CD4-positive, alpha-beta T cell treated with Interleukin-1 beta for 1 hour (primary cell): ENCODE results near the gene MAP3K20.
"Not testable (repeated sequence)": the region's sequence is repeated elsewhere in the genome, so short reads cannot be mapped to it uniquely, and the experiment has no call there.

ENCODE experiments used
- DNase-seq, 2 donors: peaks; one replicate each; pipeline ENCODE4 v3.0.0-alpha.2; 2020 to 2022

The MAP3K20 gene

DNA sequence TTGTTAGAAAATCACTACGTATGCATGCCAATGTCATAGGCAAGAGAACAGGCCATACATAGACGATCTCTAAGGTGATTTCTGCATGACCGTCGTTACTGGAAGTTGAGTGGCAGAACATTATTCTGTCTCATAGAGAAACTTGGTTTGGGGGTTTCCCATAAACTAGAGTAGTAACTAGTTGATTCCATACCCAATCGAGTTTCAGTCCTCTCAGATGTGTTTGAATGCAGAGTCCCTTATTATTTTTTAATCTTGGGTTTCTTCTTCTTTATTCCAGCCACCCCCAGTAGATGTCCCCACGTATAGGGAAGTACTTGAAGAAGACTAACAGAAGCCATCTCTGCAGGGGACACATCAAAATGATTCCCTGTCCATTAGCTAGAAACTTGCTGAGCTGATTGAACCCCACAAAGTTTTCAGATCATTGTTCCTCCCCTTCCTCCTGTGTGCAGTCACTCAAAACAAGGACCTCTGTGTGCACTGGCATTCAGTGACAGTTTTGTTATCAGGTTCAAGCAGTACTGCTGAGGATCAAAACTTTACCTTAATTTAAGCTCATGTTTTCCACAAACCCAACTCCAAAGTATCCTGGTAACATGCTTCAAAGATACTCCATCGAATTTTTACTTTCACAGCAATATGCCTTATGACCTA lies 210.6 kb downstream of the MAP3K20 start:
- peak in 1 of 2 donors; percentile 4 for DNase-seq

DNA sequence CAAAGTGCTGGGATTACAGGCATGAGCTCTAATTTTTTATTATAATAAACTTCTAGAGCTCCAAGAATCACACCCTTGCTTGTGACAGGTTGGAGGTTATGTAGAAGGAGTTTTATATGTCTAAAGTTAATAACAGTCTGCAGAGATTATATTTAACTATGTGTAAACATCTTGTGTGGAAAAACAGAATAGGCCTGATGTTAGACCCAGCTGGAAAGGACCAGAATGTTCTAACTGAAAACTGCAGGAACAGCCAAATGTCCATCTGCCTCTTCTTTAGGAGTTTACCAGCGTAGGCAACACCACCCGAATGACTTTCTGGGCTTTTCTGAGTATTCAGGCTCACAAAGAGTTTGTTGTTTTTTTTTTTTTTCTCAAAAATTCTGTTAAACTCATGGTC lies 211.9 kb downstream of the MAP3K20 start:
- no peak for DNase-seq

DNA sequence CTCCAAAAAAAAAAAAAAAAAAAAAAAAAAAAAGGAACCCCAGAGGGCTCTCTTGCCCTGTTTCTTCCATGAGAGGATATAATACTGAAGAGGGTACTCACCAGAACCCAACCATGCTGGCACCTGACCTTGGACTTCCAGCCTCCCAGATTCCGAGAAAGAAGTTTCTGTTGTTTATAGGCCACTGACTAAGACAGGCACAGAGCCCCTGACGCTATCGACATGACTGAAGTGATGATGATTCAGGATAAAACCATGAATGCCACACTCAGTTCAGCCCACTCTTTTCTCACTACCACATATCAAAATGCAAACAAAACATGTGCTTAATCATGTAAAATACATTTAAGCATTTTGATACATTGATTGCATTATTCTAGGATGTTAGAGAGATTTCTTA lies 212.9 kb downstream of the MAP3K20 start:
- DNase-seq, result no peak

DNA sequence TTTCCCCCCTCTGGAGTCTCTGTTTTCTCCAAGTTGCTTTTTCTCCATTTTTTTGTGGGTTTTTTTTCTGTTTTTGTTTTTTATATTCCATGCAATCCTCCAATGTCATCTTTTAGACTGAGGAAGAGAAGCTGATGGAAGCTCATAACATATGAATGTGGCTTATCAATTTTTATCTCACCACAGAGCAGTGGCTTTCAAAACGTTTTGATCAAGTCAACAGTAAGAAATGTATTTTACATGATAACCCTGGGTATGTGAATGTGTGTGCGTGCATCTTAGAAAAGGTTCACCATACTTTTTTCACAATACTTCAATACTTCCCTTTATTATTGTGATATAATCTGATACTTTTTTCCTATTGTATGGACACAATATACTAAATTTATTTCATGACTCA lies 214.4 kb downstream of the MAP3K20 start:
- no peak for DNase-seq

GRCh38 chr2:173290518-173290917 lies 214.9 kb downstream of the MAP3K20 start:
- DNase-seq, result no peak

GRCh38 chr2:173291412-173291811 lies 215.8 kb downstream of the MAP3K20 start:
- DNase-seq, result no peak

- DNase-seq, result no peak
Measured at GRCh38 chr2:173296235-173296634, 220.6 kb downstream of the MAP3K20 start.

GRCh38 chr2:173298536-173299097 lies 223.0 kb downstream of the MAP3K20 start:
- DNase-seq, result no peak

GRCh38 chr2:173299764-173300163 lies 224.1 kb downstream of the MAP3K20 start:
- no peak for DNase-seq

DNA sequence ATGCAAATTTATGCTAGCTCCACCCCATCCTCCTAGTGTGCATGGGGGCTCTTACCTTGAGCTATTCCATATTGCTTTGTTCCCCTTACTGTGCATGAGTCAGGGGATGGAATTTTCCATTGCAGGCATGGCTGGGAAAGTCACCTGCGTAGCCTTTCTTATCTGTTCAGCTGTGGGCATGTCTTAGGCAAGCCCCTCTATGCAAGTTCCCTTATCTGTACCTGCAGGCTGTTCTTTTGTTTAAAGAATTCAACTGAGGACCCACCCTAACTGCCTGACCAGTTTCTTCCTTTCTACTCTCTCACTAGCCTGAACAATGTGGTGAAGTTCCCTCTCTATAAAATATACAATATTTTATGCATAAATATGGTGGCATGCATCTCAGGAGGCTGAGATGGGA lies 224.8 kb downstream of the MAP3K20 start:
- no peak for DNase-seq

DNA sequence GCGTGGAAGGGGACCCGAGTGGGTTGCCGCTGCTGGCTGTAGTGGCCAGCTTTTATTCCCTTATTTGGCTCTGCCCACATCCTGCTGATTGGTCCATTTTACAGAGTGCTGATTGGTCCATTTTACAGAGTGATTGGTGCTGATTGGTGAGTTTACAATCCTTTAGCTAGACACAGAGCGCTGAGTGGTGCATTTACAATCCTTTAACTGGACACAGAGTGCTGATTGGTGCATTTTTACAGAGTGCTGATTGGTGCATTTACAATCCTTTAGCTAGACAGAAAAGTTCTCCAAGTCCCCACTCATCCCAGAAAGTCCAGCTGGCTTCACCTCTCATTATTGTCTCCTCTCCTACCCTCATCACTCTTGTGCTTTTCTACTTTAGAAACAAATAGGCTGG lies 225.9 kb downstream of the MAP3K20 start:
- DNase-seq, result not testable (repeated sequence)

DNA sequence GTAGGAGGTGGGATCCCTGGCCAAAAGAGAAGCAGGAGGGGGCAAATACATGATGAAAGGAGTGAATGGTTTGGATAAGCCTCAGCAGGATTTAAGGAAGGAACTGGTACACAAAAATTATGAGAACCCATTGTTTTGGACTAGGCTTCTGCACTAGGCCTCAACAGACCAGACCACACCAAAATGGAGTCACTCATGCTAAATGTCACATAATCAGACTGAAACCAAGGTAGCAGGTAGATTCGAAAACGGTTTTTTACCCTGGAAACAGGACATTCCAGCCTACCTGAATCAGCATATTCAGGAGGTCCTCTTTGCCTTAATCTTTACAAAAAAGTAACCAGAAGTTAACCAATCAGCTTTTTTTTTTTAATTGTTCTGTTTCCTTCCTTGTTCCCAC lies 229.7 kb downstream of the MAP3K20 start:
- DNase-seq, result no peak

- no peak for DNase-seq
Measured at GRCh38 chr2:173307293-173307692, 231.6 kb downstream of the MAP3K20 start.

GRCh38 chr2:173309370-173309769 lies 233.7 kb downstream of the MAP3K20 start:
- not testable (repeated sequence) for DNase-seq

DNA sequence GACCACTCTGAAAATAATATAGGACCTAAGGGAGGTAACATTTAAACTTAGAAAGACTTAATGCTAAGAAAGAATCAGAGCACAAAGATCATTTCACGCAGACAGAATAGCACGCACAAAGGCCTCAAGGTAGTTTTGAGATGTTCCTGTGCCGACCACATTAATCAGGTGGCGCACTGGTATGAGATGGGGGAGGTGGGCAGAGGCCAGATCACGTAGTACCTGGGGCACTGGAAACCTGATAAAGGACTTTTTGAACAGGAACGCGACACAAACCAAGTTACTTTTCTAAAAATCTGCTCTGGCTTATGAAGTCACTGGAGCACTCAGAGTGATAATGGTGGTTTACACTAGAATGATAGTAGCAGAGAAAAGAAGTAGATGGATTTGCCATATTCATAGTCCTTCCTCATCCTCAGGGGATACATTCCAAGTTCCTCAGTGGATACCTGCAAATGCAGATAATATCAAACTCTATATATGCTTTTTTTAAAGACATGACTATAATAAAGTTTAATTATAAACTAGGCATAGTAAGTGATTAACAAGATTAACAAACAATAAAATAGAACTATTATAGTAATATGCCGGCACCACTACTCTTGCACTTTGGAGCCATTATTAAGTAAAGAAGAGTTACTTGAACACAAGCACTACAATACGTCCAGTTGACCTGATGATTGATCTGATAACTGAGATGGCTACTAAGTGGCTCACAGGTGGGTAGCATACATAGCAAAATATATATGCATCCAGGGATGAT lies 236.4 kb downstream of the MAP3K20 start:
- DNase-seq, result no peak
